ENCODE data around the gene SLPI. TPM values are rescaled to one million over a fixed set of nuclear protein-coding genes. Genes with fewer than 3 reads are reported as not detected.

The SLPI gene
- total RNA-seq, 1 donor from 2014 or later: not detected

DNA sequence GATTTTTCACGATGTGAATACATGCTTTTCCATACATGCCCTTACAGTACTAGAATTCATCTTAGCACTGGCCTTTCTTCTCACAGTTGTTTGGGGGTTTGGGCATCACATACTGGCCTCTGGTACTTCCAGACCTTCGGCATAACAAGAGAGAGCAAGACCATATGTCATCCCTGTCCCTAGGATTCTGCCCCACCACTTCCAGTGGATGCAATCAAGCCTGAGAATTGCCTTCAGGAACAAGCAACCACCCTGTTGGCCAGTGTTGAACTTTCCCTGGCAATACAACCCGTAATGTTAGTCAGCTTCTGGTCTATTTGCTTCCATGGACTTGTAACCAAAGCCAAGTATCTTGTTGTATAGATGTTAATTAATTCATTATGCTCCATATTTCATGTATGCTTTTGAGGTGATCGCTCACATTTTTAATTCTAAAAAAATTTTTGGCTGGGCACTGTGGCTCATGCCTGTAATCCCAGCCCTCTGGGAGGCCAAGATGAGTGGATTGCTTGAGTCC is 15.4 kb upstream of the SLPI start:
- Mint-ChIP-seq H3K4me3 (no peak overlapping the region), H3K27me3 (ENCODE audit: insufficient read depth, low read depth) (peaks cover 2% of the 10 kb centered on the region), H3K4me1 (peaks cover 6% of the 10 kb centered on the region), H3K36me3 (no peaks in the 10 kb centered on the region), H3K27ac (no peak overlapping the region), H3K9me3 (no peaks in the 10 kb centered on the region)
- Histone ChIP-seq H3K9me3 (ENCODE audit: low read depth) (no peaks in the 10 kb centered on the region), H3K9ac (no peak overlapping the region), H3K36me3 (no peaks in the 10 kb centered on the region), H3K4me1 (no peaks in the 10 kb centered on the region), H4K20me1 (ENCODE audit: low read depth) (no peaks in the 10 kb centered on the region), H3K79me2 (ENCODE audit: low read depth) (no peaks in the 10 kb centered on the region), H3K4me2 (no peak overlapping the region), H3K27me3 (no peaks in the 10 kb centered on the region), H3F3A (ENCODE audit: low read depth) (no peaks in the 10 kb centered on the region), H3K4me3 (no peak overlapping the region), H2AFZ (replicated peaks) (no peak overlapping the region), H3K27ac (no peak overlapping the region)
- no peak for DNase-seq (ENCODE audit: low spot score)
- TF ChIP-seq EZH2 (IDR thresholded peaks at IDR 0.05) (no peak), CTCF (IDR thresholded peaks at IDR 0.05) (no peak), EZH2phosphoT487 (IDR thresholded peaks at IDR 0.05) (no peak)

- Histone ChIP-seq H3K79me2 (ENCODE audit: low read depth) (no peaks in the 10 kb centered on the region), H3K27me3 (no peaks in the 10 kb centered on the region), H4K20me1 (ENCODE audit: low read depth) (no peaks in the 10 kb centered on the region), H3K4me3 (no peak overlapping the region), H3K9me3 (ENCODE audit: low read depth) (no peaks in the 10 kb centered on the region), H3K36me3 (no peaks in the 10 kb centered on the region), H3K4me1 (no peaks in the 10 kb centered on the region), H3K9ac (no peak overlapping the region), H2AFZ (replicated peaks) (no peak overlapping the region), H3K27ac (no peak overlapping the region), H3K4me2 (no peak overlapping the region), H3F3A (ENCODE audit: low read depth) (no peaks in the 10 kb centered on the region)
- Mint-ChIP-seq H3K4me3 (no peak overlapping the region), H3K36me3 (no peaks in the 10 kb centered on the region), H3K27ac (no peak overlapping the region), H3K27me3 (ENCODE audit: insufficient read depth, low read depth) (peaks cover 2% of the 10 kb centered on the region), H3K4me1 (peaks cover 6% of the 10 kb centered on the region), H3K9me3 (no peaks in the 10 kb centered on the region)
- TF ChIP-seq CTCF (IDR thresholded peaks at IDR 0.05) (no peak), EZH2 (IDR thresholded peaks at IDR 0.05) (no peak), EZH2phosphoT487 (IDR thresholded peaks at IDR 0.05) (no peak)
- DNase-seq (ENCODE audit: low spot score): no peak
Observed at GRCh38 chr20:45269056-45269455, 14.7 kb upstream of the SLPI start.

DNA sequence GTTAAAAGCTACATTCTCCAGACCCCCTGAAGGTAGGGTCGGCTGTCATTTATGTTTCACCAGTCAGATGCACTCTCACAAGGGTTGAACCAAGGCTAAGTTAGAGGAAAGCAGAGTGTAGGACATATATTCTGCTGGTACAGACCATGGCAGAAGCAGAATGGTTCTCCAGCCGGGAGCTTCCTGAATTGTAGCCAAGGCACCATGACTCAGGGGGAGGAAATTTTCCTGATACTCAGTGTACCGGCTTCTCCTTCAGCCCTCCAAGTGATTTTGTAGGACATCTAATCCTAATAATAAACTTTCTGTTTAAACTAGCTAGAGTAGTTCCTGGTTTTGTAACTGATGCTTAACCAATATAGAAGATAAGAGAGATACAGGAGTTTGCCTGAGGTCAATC is 14.2 kb upstream of the SLPI start:
- Histone ChIP-seq H3K4me2 (no peak overlapping the region), H3K79me2 (ENCODE audit: low read depth) (no peaks in the 10 kb centered on the region), H3K27ac (no peak overlapping the region), H3K36me3 (no peaks in the 10 kb centered on the region), H3K9me3 (ENCODE audit: low read depth) (no peaks in the 10 kb centered on the region), H4K20me1 (ENCODE audit: low read depth) (no peaks in the 10 kb centered on the region), H3K9ac (no peak overlapping the region), H3K4me1 (no peaks in the 10 kb centered on the region), H2AFZ (replicated peaks) (no peak overlapping the region), H3K4me3 (no peak overlapping the region), H3F3A (ENCODE audit: low read depth) (no peaks in the 10 kb centered on the region), H3K27me3 (no peaks in the 10 kb centered on the region)
- no peaks in the 10 kb centered on the region for H3K36me3 Mint-ChIP-seq
- H3K4me1 Mint-ChIP-seq: peaks cover 6% of the 10 kb centered on the region
- no peaks in the 10 kb centered on the region for H3K9me3 Mint-ChIP-seq
- no peak for DNase-seq (ENCODE audit: low spot score)
- no peak overlapping the region for H3K27ac Mint-ChIP-seq
- no peak overlapping the region for H3K4me3 Mint-ChIP-seq
- TF ChIP-seq EZH2 (IDR thresholded peaks at IDR 0.05): no peak
- TF ChIP-seq EZH2phosphoT487 (IDR thresholded peaks at IDR 0.05): no peak
- peaks cover 2% of the 10 kb centered on the region for H3K27me3 Mint-ChIP-seq (ENCODE audit: insufficient read depth, low read depth)

GRCh38 chr20:45266977-45267376 is 12.6 kb upstream of the SLPI start:
- Mint-ChIP-seq H3K9me3 (no peaks in the 10 kb centered on the region), H3K27me3 (ENCODE audit: insufficient read depth, low read depth) (peaks cover 2% of the 10 kb centered on the region), H3K36me3 (no peaks in the 10 kb centered on the region), H3K4me1 (peaks cover 6% of the 10 kb centered on the region), H3K4me3 (no peak overlapping the region), H3K27ac (no peak overlapping the region)
- H3K27ac ChIP-seq: no peak overlapping the region
- no peaks in the 10 kb centered on the region for H4K20me1 ChIP-seq (ENCODE audit: low read depth)
- no peaks in the 10 kb centered on the region for H3K79me2 ChIP-seq (ENCODE audit: low read depth)
- H3K9ac ChIP-seq: no peak overlapping the region
- H3K27me3 ChIP-seq: no peaks in the 10 kb centered on the region
- H3K4me3 ChIP-seq: no peak overlapping the region
- no peaks in the 10 kb centered on the region for H3K4me1 ChIP-seq
- no peaks in the 10 kb centered on the region for H3K36me3 ChIP-seq
- H3F3A ChIP-seq (ENCODE audit: low read depth): no peaks in the 10 kb centered on the region
- no peak overlapping the region for H3K4me2 ChIP-seq
- TF ChIP-seq EZH2phosphoT487 (IDR thresholded peaks at IDR 0.05) (no peak), EZH2 (IDR thresholded peaks at IDR 0.05) (no peak), CTCF (IDR thresholded peaks at IDR 0.05) (no peak)
- no peak for DNase-seq (ENCODE audit: low spot score)
- no peaks in the 10 kb centered on the region for H3K9me3 ChIP-seq (ENCODE audit: low read depth)
- no peak overlapping the region for H2AFZ ChIP-seq (replicated peaks)

All from neural progenitor cell (in vitro differentiated cells).